C1 segment of cervical spinal cord (tissue), 14 donors: ENCODE results near the gene COL15A1.
A peak's percentile ranks its signal among the peaks of the same experiment; 100 is the strongest.

ENCODE experiments used
- DNase-seq, 14 donors: peaks; one replicate each; lab custom pipeline; 2025; lab: John Stamatoyannopoulos, UW

The COL15A1 gene

GRCh38 chr9:98992107-98992884 lies 48.6 kb downstream of the COL15A1 start:
- DNase-seq: no peak

- DNase-seq: no peak
These were observed 49.3 kb downstream of the COL15A1 start for GRCh38 chr9:98992885-98993569.

GRCh38 chr9:98993570-98993945 lies 49.9 kb downstream of the COL15A1 start:
- peak in 5 of 14 donors; percentile 12 to 46 (median 30) for DNase-seq

GRCh38 chr9:98994172-98995058 lies 50.7 kb downstream of the COL15A1 start:
- no peak for DNase-seq

- DNase-seq: peak in 4 of 14 donors; percentile 15 to 48 (median 28)
These were observed 51.5 kb downstream of the COL15A1 start for GRCh38 chr9:98995059-98995671.

GRCh38 chr9:98995971-98996504 lies 52.3 kb downstream of the COL15A1 start:
- no peak for DNase-seq

- peak in 1 of 14 donors; percentile 9 for DNase-seq
These were observed 53.9 kb downstream of the COL15A1 start for GRCh38 chr9:98997604-98998003.

- peak in 13 of 14 donors; percentile 22 to 78 (median 50) for DNase-seq
These were observed 54.9 kb downstream of the COL15A1 start for GRCh38 chr9:98998441-98999151.

- DNase-seq: no peak
These were observed 55.4 kb downstream of the COL15A1 start for GRCh38 chr9:98999152-98999525.

- peak in 5 of 14 donors; percentile 10 to 31 (median 13) for DNase-seq
These were observed 57.0 kb downstream of the COL15A1 start for GRCh38 chr9:99000476-99001395.

GRCh38 chr9:99001892-99002291 lies 58.2 kb downstream of the COL15A1 start:
- DNase-seq: no peak

- no peak for DNase-seq
These were observed 59.0 kb downstream of the COL15A1 start for GRCh38 chr9:99002706-99003105.

GRCh38 chr9:99003308-99003707 lies 59.6 kb downstream of the COL15A1 start:
- no peak for DNase-seq

GRCh38 chr9:99004115-99004514 lies 60.4 kb downstream of the COL15A1 start:
- DNase-seq: no peak

- no peak for DNase-seq
These were observed 61.2 kb downstream of the COL15A1 start for GRCh38 chr9:99004717-99005460.

- DNase-seq: no peak
These were observed 61.9 kb downstream of the COL15A1 start for GRCh38 chr9:99005651-99006050.

GRCh38 chr9:99006511-99006910 lies 62.8 kb downstream of the COL15A1 start:
- DNase-seq: no peak

- DNase-seq: no peak
These were observed 63.3 kb downstream of the COL15A1 start for GRCh38 chr9:99006979-99007378.

GRCh38 chr9:99008203-99008602 lies 64.5 kb downstream of the COL15A1 start:
- DNase-seq: no peak
